Stimulated activated CD4-positive, alpha-beta T cell treated with anti-CD3 and anti-CD28 coated beads, Interleukin-15, amount 100 ng/mL, for 24 hours (primary cell): ENCODE data around the gene CRX.
"Not testable (repeated sequence)": the region's sequence is repeated elsewhere in the genome, so short reads cannot be mapped to it uniquely, and the experiment has no call there.

ENCODE experiments used
- DNase-seq: peaks from one replicate; pipeline ENCODE4 v3.0.0-alpha.2; 2020

CRX gene

DNA sequence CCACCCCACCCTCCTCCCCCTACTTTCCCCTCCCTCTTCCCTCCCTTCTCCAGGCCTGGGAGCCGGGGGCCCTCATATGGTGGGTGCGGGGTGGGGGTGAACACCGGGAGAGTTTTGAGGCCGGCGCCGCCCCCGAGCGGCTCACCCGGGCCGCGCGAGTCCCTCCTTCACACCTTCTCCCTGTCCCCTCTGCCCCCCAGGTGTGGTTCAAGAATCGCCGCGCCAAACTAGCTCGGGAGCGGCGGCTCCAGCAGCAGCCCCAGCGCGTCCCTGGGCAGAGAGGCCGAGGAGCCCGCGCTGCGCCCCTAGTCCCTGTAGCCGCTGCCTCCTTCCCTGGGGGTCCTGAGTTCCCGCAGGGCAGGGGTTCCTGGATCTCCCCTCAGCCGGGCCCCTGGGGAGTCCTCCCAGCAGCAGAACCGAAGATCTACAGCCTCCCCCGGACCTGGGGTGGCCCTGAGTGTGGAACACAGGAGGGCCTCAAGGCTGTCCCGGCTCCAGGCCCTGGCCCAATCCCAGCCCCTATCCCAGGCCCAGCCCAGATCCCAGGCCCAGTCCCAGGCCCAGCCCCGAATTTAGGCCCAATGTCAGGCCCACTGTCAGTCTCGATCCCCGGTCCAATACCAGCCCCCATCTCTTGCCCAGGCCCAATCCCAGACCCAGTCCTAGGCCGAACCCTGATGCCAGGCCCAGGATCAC lies 39.0 kb downstream of the CRX start:
- no peak for DNase-seq

DNA sequence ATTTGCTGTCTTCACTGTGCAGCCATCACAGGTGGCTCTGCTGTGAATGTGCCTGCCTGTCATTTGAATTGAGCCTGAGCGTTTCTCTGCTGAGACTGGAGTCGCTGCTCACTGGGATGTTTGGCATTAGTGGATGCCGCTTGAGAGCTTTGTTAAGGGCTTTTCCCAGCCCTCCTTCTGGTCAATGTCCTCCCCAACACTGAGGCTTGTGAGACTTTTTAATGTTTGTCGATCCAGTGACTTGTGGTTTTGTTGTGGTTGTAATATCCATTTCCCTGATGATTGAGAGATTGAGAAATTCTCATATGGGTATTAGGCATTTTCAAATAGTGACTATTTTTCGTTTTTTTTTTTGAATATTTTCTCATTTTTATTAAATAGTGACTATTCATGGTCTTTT lies 39.9 kb downstream of the CRX start:
- no peak for DNase-seq

DNA sequence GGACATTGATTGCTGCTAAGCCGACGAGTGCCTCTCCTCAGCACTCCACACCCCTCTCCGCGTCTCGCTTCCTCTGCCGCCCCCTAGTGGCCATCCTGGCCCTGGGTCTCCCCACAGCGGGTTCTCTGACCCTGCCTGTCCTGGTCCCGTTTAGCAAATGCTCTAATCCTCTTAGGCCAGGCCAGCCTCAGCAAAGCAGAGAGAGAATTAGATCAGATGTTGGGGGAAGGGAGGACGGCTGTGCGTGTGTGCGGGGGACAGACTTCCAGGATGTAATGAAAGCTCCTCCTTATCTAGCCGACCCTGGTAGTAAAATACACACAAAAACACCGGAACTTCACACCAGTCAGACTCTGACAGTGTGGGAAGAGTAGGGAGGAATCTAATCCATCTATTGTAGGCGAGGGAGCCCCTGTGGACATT lies 41.8 kb downstream of the CRX start:
- DNase-seq: peak; percentile 92

DNA sequence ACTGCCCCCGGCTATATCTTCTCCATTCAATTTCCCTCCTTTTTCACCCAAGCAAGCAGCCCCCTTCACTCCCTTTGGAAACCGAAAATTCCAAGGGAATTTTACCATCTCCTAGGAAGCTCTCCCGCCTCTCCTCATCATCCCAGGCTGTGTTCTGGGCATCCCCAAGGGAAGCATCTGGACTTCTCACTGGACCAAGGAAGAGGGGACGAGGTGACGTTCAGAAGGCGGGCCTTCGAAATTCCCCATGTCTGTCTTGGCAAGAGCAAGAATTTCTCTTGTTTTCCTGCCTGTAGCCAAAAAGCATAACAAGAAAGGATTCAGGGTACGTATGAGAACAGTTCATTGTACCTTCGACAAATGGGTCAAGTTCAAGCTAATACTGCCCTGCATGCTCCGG lies 43.4 kb downstream of the CRX start:
- DNase-seq: no peak

DNA sequence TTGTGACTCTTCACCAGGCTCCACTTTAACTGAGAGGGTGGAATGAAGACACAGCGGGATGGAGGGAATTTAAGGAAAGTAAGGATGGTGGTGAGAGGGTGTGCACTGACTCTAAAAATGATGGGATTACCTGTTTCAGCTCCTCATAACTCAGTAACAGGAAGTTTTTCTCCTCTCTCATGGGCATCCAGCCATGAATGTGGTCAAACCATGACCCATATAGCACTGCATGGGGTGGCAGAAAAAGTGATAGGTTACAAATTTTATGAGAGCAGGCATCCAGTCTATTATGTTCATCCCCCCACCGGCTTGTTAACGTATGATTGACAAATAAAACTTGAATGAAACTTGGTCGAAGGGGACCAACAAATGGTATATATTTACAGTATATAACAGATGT lies 57.2 kb downstream of the CRX start:
- no peak for DNase-seq

DNA sequence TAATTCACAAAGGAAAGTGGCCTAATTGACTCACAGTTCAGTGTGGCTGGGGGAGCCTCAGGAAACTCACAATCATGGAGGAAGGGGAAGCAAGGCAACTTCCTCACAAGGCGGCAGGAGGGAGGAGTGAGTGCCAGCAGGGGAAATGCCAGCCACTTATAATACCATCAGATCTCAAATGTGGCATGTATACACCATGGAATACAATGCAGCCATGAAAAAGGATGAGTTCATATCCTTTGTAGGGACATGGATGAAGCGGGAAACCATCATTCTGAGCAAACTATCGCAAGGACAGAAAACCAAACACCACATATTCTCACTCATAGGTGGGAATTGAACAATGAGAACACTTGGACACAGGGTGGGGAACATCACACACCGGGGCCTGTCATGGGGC lies 57.6 kb downstream of the CRX start:
- DNase-seq: not testable (repeated sequence)

DNA sequence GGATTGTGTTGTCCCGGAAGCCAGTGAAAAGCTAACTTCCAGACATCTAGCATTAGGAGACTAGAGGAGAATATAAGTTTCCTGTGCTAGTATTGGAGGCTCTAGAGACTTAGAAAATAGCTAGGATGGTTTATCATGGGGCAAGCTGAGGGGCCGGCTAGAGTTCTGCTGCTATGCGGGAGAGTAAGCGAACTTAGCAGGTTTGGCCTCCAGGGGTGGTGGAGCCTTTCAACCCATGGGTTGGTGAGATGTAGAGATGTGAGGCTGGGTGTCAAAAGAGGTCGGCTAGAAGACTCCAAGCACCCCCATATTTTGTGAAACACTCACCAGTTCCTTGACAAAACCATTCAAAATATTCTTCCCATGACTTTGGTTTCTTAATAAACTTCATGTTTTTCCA lies 60.0 kb downstream of the CRX start:
- DNase-seq: no peak

DNA sequence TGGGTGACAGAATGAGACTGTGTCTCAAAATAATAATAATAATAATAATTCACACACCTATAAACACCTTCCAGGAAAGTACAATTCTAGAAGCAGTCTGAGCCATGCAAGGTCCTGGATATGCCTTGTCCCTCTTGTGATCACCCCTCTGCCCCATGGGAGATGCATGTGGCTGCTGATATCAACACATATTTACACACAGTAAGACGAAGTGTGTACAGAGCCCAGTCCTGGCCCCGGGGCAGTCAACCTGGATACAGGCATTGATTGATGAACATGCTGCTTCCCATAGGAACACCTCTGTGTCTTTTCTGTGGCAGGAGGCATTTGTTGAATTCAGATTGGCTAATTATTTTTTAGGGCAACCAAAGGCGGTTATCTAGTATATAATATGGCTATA lies 61.2 kb downstream of the CRX start:
- no peak for DNase-seq

DNA sequence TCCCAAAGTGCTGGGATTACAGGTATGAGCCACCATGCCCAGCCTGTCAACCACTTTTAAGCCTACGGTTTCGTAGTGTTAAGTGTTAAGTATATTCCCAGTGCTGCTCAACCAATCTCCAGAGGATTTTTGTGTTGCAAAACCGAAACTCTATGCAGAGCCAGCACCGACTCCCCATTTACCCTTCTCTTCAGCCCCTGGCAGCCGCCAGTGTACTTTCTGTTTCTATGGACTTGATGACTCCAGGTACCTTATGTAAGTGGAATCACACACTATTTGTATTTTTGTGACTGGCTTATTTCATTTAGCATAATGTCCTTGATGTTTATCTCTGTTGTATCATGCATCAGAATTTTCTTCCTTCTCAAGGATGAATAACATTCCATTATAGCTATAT lies 63.3 kb downstream of the CRX start:
- no peak for DNase-seq

DNA sequence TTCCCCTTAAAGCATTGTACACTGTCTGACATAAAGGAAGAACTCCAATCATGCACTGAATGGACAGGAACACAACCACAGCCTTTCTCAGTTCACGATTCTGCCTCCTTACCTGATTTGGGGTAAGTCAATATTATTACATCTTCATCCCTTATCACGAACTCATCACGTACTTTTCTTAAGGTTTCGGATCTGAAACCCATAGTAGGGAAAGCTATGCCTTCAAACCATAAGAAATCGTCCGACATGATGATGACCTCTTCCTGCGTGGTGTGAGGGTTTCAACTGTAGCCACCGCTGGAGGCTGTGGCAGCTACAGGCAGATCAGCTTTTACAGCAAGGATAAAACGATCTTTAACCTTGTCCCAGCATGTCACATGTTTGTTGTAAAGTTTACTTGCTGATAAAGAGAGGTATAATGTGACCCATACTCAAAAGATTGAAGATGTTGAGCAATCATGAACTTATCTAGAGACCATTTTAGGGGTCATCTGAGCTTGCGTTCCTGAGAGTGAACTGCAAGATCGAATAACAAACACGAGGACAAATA lies 64.3 kb downstream of the CRX start, which contains the start of gene SULT2A1:
Gene SULT2A1, minus strand, starts transcription at position 306 of the 550 bp plus-strand sequence. Its CDS starts 58 bp downstream, at position 248.
- DNase-seq: no peak

DNA sequence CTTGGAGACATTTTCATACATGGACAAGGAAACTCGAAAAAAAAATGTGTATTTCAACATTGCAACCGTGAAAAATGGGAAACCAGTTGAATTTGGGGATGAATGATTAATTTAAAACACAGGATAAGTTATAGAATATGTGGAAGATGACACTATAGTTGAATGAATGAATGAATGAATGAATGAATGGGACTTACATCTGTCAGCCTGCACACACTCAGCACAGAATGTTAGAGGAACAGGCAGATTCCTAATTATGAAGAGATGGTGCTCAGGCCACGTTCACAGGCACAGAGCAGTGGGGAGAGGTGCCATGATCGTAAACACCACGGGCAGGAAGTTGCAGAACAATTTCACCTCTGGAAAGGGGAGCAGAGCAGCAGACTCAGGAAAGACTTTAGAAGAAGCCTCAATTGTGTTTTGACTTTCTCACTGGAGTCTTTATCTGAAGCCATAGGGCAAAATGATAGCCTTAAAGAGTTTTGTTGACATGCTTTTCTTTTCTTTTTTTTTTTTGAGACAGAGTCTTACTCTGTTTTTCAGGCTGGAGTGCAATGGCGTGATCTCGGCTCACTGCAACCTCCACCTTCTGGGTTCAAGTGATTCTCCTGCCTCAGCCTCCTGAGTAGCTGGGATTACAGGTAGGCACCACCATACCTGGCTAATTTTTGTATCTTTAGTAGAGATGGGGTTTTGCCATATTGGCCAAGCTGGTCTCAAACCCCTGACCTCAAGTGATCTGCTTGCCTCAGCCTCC lies 69.3 kb downstream of the CRX start:
- DNase-seq: no peak

DNA sequence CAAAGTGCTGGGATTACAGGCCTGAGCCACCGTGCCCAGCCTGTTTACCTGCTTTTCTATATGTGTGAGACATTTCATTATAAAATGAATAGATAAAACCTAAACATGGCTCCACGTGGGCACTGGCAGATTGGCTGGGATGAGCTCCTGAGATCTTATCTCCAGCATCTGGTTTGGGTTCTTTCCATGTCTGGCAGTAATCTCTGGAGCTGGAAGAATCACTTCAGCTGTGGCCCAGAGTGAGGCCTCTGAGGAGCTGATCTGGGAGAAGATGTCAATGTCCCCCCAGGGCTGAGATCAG lies 69.8 kb downstream of the CRX start:
- DNase-seq: no peak

DNA sequence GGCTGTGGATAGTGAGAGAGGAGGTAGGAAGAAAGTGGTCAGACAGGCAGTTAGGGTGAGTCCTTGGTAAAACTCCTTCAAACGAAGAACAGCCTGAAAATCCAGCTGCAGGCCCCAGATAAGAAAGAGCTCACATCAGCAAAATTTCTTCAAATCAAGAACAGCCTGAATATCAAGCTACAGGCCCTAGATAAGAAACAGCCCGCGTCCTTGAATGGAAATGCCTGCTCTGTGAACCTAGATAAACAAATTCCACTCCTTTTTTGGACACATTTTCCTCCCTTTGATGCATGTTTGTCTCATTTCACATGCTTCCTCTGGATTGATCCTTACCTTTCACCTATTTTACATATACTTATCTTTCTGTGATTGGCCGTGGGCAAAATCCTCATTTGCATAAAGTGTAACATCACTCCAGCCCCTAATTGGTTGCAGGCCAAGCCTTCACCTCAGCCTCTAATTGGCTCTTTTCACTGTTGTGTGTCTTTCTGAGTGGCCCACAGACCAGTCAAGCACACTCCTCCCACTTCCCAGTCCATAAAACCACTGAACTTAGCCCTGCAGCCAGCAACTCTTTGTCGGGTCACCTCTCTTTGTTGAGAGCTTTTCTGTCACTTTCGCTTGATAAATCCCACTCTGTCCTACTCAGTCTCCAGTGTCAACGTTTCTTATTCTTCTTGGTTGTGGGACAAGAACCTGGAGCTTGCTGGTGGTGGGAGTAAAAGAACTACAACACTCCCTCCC lies 70.4 kb downstream of the CRX start:
- no peak for DNase-seq
